HCT116 (cell line): ENCODE results near the gene HBG2. TPM values are rescaled to one million over a fixed set of nuclear protein-coding genes. Genes with fewer than 3 reads are reported as not detected.

Experiments used
- ATAC-seq: fragments of 200-7000 bp; cut with Tn5 transposase; 2 replicates; pipeline ENCODE4 v1.9.1; 2020; ENCODE audit warnings: mild to moderate bottlenecking, moderate library complexity
- BruUV-seq: library from RNA; stranded (reverse); fragments of 400-500 nt; replicated peaks from 2 replicates; lab custom pipeline; 2021; lab: Mats Ljungman, UMichigan
- CTCF ChIA-PET: fragments of 300-600 bp; sonication (Branson Sonifier 250); formaldehyde crosslinking; loops from one replicate; lab custom pipeline; 2021; ENCODE audit warnings: antibody characterized with exemption; lab: Charles Lee
- POLR2A ChIA-PET: fragments of 300-600, 350-600 bp; sonication (Branson Sonifier 250); formaldehyde crosslinking; loops from one replicate; lab custom pipeline; 2021; ENCODE audit warnings: antibody characterized with exemption; lab: Charles Lee
- RAD21 ChIA-PET, 2 experiments: fragments of 300-600 bp; sonication (Branson Sonifier 250); formaldehyde crosslinking; loops; one replicate each; lab custom pipeline; 2023; ENCODE audit warnings: low total read pairs in 2 of 2; ENCODE audit not compliant: uncharacterized antibody in 2 of 2, unreplicated experiment in 2 of 2, low non-redundant PET in 1 of 2; lab: Charles Lee
- DNase-seq: peaks from one replicate; pipeline ENCODE4 v3.0.0-alpha.2; 2010; ENCODE audit warnings: low read depth, low spot score
- H2AFZ ChIP-seq: fragments of 200-600 bp; shearing (Covaris generic), sonication (generic); 2 replicates; pipeline ENCODE4 v1.6.1; 2017; ENCODE audit warnings: low read depth, mixed run types, mixed read lengths, antibody characterized with exemption, low read length; ENCODE audit not compliant: poor library complexity, severe bottlenecking
- H3K27ac ChIP-seq: 2 replicates; pipeline ENCODE4 v1.5.1; 2012; ENCODE audit warnings: low read depth, low read length
- H3K27me3 ChIP-seq: fragments of 200-600 bp; sonication (generic); 2 replicates; pipeline ENCODE4 v1.6.1; 2016; ENCODE audit warnings: mixed run types, low read length, mixed read lengths; ENCODE audit not compliant: insufficient read depth
- H3K36me3 ChIP-seq, 2 experiments: fragments of 200-500 bp in 1 of 2; fragments of 200-600 bp in 1 of 2; sonication (Bioruptor generic) in 1 of 2; sonication (generic) in 1 of 2; 2 replicates each; pipeline versions ENCODE4 v1.5.1 to v1.6.1; 2014 to 2016; ENCODE audit warnings: low read length in 2 of 2, inconsistent platforms in 1 of 2, mixed read lengths in 1 of 2, mixed run types in 1 of 2; ENCODE audit not compliant: insufficient read depth in 2 of 2, control insufficient read depth in 1 of 2
- H3K4me1 ChIP-seq, 2 experiments: fragments of 200-600 bp in 1 of 2; sonication (generic) in 1 of 2; 2 replicates each; pipeline versions ENCODE4 v1.5.1 to v1.6.1; 2012 to 2017; ENCODE audit warnings: low read length in 2 of 2, inconsistent platforms in 1 of 2, mild to moderate bottlenecking in 1 of 2, mixed read lengths in 1 of 2, mixed run types in 1 of 2, moderate library complexity in 1 of 2; ENCODE audit not compliant: insufficient read depth in 2 of 2, control insufficient read depth in 1 of 2
- H3K4me2 ChIP-seq: fragments of 200-600 bp; sonication (generic); 2 replicates; pipeline ENCODE4 v1.6.1; 2017; ENCODE audit warnings: mixed run types, low read length, mixed read lengths
- H3K4me3 ChIP-seq, 2 experiments: fragments of 200-600 bp in 1 of 2; sonication (generic) in 1 of 2; replicated peaks in 1 of 2; 2 replicates each; pipeline ENCODE4 v1.5.1; 2011 to 2016; ENCODE audit warnings: low read length in 2 of 2, control low read depth in 1 of 2, low read depth in 1 of 2, mild to moderate bottlenecking in 1 of 2, mixed read lengths in 1 of 2, mixed run types in 1 of 2
- H3K79me2 ChIP-seq: fragments of 200-600 bp; sonication (generic); 2 replicates; pipeline ENCODE4 v1.6.1; 2017; ENCODE audit warnings: mild to moderate bottlenecking, mixed run types, low read length, moderate library complexity, mixed read lengths; ENCODE audit not compliant: insufficient read depth
- H3K9ac ChIP-seq: fragments of 200-600 bp; sonication (generic); 2 replicates; pipeline ENCODE4 v1.6.1; 2016; ENCODE audit warnings: low read length, mixed read lengths
- H3K9me2 ChIP-seq: fragments of 200-600 bp; sonication (generic), shearing (Covaris generic); 2 replicates; pipeline ENCODE4 v1.6.1; 2017; ENCODE audit warnings: mixed run types, mild to moderate bottlenecking, moderate library complexity; ENCODE audit not compliant: insufficient read depth
- H3K9me3 ChIP-seq, 2 experiments: fragments of 200-500 bp in 1 of 2; fragments of 200-600 bp in 1 of 2; sonication (Bioruptor generic) in 1 of 2; sonication (generic) in 1 of 2; 2 replicates each; pipeline ENCODE4 v1.6.1; 2014 to 2017; ENCODE audit warnings: low read length in 2 of 2, mixed read lengths in 2 of 2, inconsistent platforms in 1 of 2, low read depth in 1 of 2, mild to moderate bottlenecking in 1 of 2, mixed run types in 1 of 2, moderate library complexity in 1 of 2; ENCODE audit not compliant: control insufficient read depth in 1 of 2, insufficient read depth in 1 of 2
- H4K20me1 ChIP-seq: fragments of 200-600 bp; sonication (generic), shearing (Covaris generic); 2 replicates; pipeline ENCODE4 v1.6.1; 2017; ENCODE audit warnings: mixed run types, mild to moderate bottlenecking, moderate library complexity; ENCODE audit not compliant: insufficient read depth
- CBX3 ChIP-seq: IDR thresholded peaks from 2 replicates; pipeline ENCODE4 v1.6.1; 2012; ENCODE audit warnings: low read depth
- EZH2 ChIP-seq: fragments of 200-600 bp; sonication (generic); IDR thresholded peaks from 2 replicates; pipeline ENCODE4 v1.6.1; 2017; ENCODE audit warnings: antibody characterized with exemption, mixed run types
- JUND ChIP-seq: IDR thresholded peaks from 2 replicates; pipeline ENCODE4 v1.6.1; 2012
- POLR2A ChIP-seq: IDR thresholded peaks from 2 replicates; pipeline ENCODE4 v1.7.0; 2011; ENCODE audit warnings: borderline replicate concordance; ENCODE audit not compliant: insufficient read depth, insufficient read length; ENCODE audit errors: extremely low read depth
- POLR2AphosphoS5 ChIP-seq: IDR thresholded peaks from 2 replicates; pipeline ENCODE4 v1.6.1; 2011; ENCODE audit warnings: mild to moderate bottlenecking, low read depth, low read length, moderate library complexity
- SIN3A ChIP-seq: IDR thresholded peaks from 2 replicates; pipeline ENCODE4 v1.6.1; 2012; ENCODE audit warnings: low read depth
- SP1 ChIP-seq: IDR thresholded peaks from 2 replicates; pipeline ENCODE4 v1.6.1; 2012; ENCODE audit warnings: low read depth
- ZFX ChIP-seq: fragments of 450-650 bp; IDR thresholded peaks from 2 replicates; pipeline ENCODE4 v1.6.1; 2017
- intact Hi-C: fragments of 100-400 bp; cut with micrococcal nuclease; formaldehyde crosslinking; loops from 2 replicates; pipeline ENCODE4 v1.10.0; 2022
- total RNA-seq: library from RNA; stranded (reverse); gene quantifications from one replicate; pipeline ENCODE4 v1.2.1, GENCODE V29; 2021; ENCODE audit not compliant: unreplicated experiment
- TF ChIP-seq, protein P1 (sequence below): IDR thresholded peaks from 2 replicates; pipeline ENCODE4 v1.6.1; 2012
- TF ChIP-seq, protein P2 (sequence below): IDR thresholded peaks from 2 replicates; pipeline ENCODE4 v1.6.1; 2011; ENCODE audit warnings: mild to moderate bottlenecking, low read length, moderate library complexity; ENCODE audit not compliant: insufficient replicate concordance; ENCODE audit errors: extremely low read depth
- TF ChIP-seq, protein P3 (sequence below), 3 experiments: fragments of 200-600 bp in 1 of 3; sonication (generic) in 1 of 3; IDR thresholded peaks in 2 of 3; conservative IDR thresholded peaks in 1 of 3; 2 replicates each; pipeline ENCODE4 v1.5.1; 2012 to 2017; ENCODE audit warnings: low read depth in 2 of 3, low read length in 2 of 3, antibody characterized with exemption in 1 of 3, borderline replicate concordance in 1 of 3, control low read depth in 1 of 3, mild to moderate bottlenecking in 1 of 3, mixed read lengths in 1 of 3, mixed run types in 1 of 3, moderate library complexity in 1 of 3; ENCODE audit not compliant: insufficient read depth in 1 of 3

Gene HBG2
- total RNA-seq, 1 experiment from 2014 or later: 48.1 TPM

DNA sequence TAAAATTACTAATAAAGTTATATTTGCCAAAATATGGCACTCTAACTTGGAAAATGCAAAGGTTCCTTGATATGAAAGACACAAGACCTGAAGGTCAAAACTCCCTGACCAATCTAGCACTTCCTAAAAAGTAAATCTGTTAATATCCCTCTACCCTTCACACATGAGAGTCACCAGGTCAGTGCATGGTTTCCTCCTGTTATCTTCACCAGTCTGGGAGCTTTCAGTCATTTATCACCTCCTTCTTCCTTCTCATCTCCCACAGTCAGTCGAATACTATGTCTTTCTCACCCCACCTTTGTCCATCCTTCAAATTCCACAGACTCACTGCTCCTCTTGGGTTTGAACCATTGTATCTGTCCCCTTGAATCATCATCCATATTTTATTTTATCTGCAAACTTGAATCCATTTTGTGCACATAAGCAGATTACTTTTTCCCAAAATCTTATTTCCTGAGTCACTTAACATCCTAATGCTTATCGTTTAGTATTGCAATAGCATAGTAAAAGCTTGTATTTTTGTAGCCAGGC, 12.5 kb upstream of the HBG2 start:
- intact Hi-C loops: no loop called here
- CTCF ChIA-PET: no interaction called here
- RAD21 ChIA-PET: no interaction called here

DNA sequence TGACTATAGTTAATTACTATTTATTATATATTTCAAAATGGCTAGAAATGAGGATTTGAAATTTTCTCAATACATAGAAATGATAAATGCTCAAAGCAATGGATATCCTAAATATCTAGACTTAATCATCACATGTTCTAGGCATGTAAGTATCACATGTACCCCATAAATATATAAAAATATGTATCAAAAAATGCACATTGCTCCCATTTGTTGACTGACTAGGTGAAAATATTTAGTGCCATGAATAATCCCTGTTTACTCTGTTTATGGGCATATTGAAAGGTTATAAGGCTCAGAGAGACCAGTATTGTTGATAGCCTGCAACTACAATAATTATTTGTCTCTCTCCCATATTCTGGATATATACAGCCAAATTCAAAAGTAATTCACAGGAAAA, 12.0 kb upstream of the HBG2 start:
- ChIA-PET CTCF (no interaction called here), RAD21 (no interaction called here), POLR2A (no interaction called here)
- H3K9me3 ChIP-seq: no peaks in the 10 kb centered on the region
- H3K4me2 ChIP-seq: no peak overlapping the region
- H3K9ac ChIP-seq: no peak overlapping the region
- H3K4me3 ChIP-seq: no peak overlapping the region
- H3K4me1 ChIP-seq: no peaks in the 10 kb centered on the region
- H4K20me1 ChIP-seq: no peaks in the 10 kb centered on the region; the same call in 1 of the 2 replicates
- BruUV-seq: no TSS peak
- H3K27ac ChIP-seq: no peak overlapping the region
- no peaks in the 10 kb centered on the region for H3K9me2 ChIP-seq
- H2AFZ ChIP-seq: no peak overlapping the region
- H3K36me3 ChIP-seq: peaks cover 0 to 8% of the 10 kb centered on the region in 2 experiments; a peak in 1 of 4 replicates
- no peaks in the 10 kb centered on the region for H3K79me2 ChIP-seq
- intact Hi-C loops: no loop called here
- no peak for DNase-seq
- ATAC-seq: no peak
- H3K27me3 ChIP-seq: no peaks in the 10 kb centered on the region
- TF ChIP-seq POLR2AphosphoS5 (no peak), SP1 (no peak), JUND (no peak), ZFX (no peak), POLR2A (no peak), SIN3A (no peak), EZH2 (no peak)
- TF ChIP-seq, protein P1, sequence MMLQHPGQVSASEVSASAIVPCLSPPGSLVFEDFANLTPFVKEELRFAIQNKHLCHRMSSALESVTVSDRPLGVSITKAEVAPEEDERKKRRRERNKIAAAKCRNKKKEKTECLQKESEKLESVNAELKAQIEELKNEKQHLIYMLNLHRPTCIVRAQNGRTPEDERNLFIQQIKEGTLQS: no peak
- TF ChIP-seq, protein P2, sequence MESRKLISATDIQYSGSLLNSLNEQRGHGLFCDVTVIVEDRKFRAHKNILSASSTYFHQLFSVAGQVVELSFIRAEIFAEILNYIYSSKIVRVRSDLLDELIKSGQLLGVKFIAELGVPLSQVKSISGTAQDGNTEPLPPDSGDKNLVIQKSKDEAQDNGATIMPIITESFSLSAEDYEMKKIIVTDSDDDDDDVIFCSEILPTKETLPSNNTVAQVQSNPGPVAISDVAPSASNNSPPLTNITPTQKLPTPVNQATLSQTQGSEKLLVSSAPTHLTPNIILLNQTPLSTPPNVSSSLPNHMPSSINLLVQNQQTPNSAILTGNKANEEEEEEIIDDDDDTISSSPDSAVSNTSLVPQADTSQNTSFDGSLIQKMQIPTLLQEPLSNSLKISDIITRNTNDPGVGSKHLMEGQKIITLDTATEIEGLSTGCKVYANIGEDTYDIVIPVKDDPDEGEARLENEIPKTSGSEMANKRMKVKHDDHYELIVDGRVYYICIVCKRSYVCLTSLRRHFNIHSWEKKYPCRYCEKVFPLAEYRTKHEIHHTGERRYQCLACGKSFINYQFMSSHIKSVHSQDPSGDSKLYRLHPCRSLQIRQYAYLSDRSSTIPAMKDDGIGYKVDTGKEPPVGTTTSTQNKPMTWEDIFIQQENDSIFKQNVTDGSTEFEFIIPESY: no peak
- TF ChIP-seq, protein P3, sequence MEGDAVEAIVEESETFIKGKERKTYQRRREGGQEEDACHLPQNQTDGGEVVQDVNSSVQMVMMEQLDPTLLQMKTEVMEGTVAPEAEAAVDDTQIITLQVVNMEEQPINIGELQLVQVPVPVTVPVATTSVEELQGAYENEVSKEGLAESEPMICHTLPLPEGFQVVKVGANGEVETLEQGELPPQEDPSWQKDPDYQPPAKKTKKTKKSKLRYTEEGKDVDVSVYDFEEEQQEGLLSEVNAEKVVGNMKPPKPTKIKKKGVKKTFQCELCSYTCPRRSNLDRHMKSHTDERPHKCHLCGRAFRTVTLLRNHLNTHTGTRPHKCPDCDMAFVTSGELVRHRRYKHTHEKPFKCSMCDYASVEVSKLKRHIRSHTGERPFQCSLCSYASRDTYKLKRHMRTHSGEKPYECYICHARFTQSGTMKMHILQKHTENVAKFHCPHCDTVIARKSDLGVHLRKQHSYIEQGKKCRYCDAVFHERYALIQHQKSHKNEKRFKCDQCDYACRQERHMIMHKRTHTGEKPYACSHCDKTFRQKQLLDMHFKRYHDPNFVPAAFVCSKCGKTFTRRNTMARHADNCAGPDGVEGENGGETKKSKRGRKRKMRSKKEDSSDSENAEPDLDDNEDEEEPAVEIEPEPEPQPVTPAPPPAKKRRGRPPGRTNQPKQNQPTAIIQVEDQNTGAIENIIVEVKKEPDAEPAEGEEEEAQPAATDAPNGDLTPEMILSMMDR (IDR thresholded peaks at IDR 0.05 in 2 of 3, conservative IDR thresholded peaks at IDR 0.05 in 1 of 3; ENCODE audit: borderline replicate concordance in 1 of 3, insufficient read depth in 1 of 3, low read depth in 2 of 3, low read length in 2 of 3): no peak

More for the DNA sequence above, 12.5 kb upstream of the HBG2 start:
- H3K9me3 ChIP-seq: no peaks in the 10 kb centered on the region
- POLR2A ChIA-PET: no interaction called here
- no peak for DNase-seq
- ATAC-seq: no peak
- no peaks in the 10 kb centered on the region; the same call in 1 of the 2 replicates for H4K20me1 ChIP-seq
- BruUV-seq: no TSS peak
- no peak overlapping the region for H3K4me3 ChIP-seq
- no peak overlapping the region for H3K27ac ChIP-seq
- no peaks in the 10 kb centered on the region for H3K27me3 ChIP-seq
- no peaks in the 10 kb centered on the region for H3K79me2 ChIP-seq
- no peak for TF ChIP-seq CBX3
- TF ChIP-seq, protein P3 (IDR thresholded peaks at IDR 0.05 in 2 of 3, conservative IDR thresholded peaks at IDR 0.05 in 1 of 3; ENCODE audit: borderline replicate concordance in 1 of 3, insufficient read depth in 1 of 3, low read depth in 2 of 3, low read length in 2 of 3): no peak
- TF ChIP-seq, protein P1: no peak
- H3K4me1 ChIP-seq: no peaks in the 10 kb centered on the region
- no peaks in the 10 kb centered on the region for H3K9me2 ChIP-seq
- H3K9ac ChIP-seq: no peak overlapping the region
- H3K36me3 ChIP-seq: peaks cover 0 to 8% of the 10 kb centered on the region in 2 experiments; a peak in 1 of 4 replicates
- no peak overlapping the region for H3K4me2 ChIP-seq
- H2AFZ ChIP-seq: no peak overlapping the region
